K562 (cell line): ENCODE results near the gene AUNIP. TPM values are rescaled to one million over a fixed set of nuclear protein-coding genes. Genes with fewer than 3 reads are reported as not detected.

Source experiments
- ATAC-seq: fragments of 200-7000 bp; cut with Tn5 transposase; 3 replicates; pipeline ENCODE4 v1.9.1; 2020; ENCODE audit warnings: moderate library complexity
- BruUV-seq: library from RNA; stranded (reverse); fragments of 400-500 nt; replicated peaks from 2 replicates; lab custom pipeline; 2021; lab: Mats Ljungman, UMichigan
- CTCF ChIA-PET: fragments of 300-600 bp; formaldehyde crosslinking; extraction: SDS; loops from one replicate; lab custom pipeline; 2021; ENCODE audit warnings: low intra/inter-chr PET ratio; lab: Yijun Ruan, JAX
- POLR2A ChIA-PET: fragments of 300-600, 350-650 bp; sonication (Branson Sonifier 250); formaldehyde crosslinking; extraction: SDS; loops from one replicate; lab custom pipeline; 2021; ENCODE audit warnings: antibody characterized with exemption, inconsistent platforms; lab: Yijun Ruan, JAX
- DNase-seq, 4 experiments: peaks; one replicate each; pipeline versions ENCODE4 v3.0.0 to v3.0.0-alpha.2; 2011 to 2018; ENCODE audit warnings: low spot score in 3 of 4, mixed read lengths in 3 of 4; ENCODE audit errors: extremely low read depth in 1 of 4
- FAIRE-seq: peaks from 2 replicates; lab custom pipeline; 2011; peaks lifted over from hg19 to GRCh38; lab: Jason Lieb, UNC
- H2AFZ ChIP-seq: 2 replicates; pipeline ENCODE4 v1.6.0; 2011; ENCODE audit warnings: low read depth, low read length, control low read depth, inconsistent platforms
- H3K27ac ChIP-seq: fragments of 200-600 bp; 3 replicates; pipeline ENCODE4 v1.8.0; 2011; ENCODE audit warnings: low read depth, mild to moderate bottlenecking, control low read depth, inconsistent platforms, low read length, moderate library complexity, mixed read lengths; ENCODE audit errors: extremely low read depth
- H3K27me3 ChIP-seq, 2 experiments: fragments of 300-600 bp in 1 of 2; 2 replicates in 1 of 2; 3 replicates in 1 of 2; pipeline versions ENCODE4 v1.6.0 to v1.8.0; 2011; ENCODE audit warnings: inconsistent platforms in 2 of 2, low read length in 2 of 2, mild to moderate bottlenecking in 1 of 2, mixed read lengths in 1 of 2, moderate library complexity in 1 of 2; ENCODE audit not compliant: control insufficient read depth in 2 of 2, insufficient read depth in 2 of 2
- H3K36me3 ChIP-seq: fragments of 300-600 bp; 3 replicates; pipeline ENCODE4 v1.8.0; 2011; ENCODE audit warnings: mild to moderate bottlenecking, low read length, inconsistent platforms; ENCODE audit not compliant: control insufficient read depth, insufficient read depth
- H3K4me1 ChIP-seq, 2 experiments: fragments of 200-600 bp in 1 of 2; replicated peaks in 1 of 2; 2 replicates in 1 of 2; 3 replicates in 1 of 2; pipeline versions ENCODE4 v1.5.1 to v1.8.0; 2011; ENCODE audit warnings: inconsistent platforms in 2 of 2, low read length in 2 of 2, mild to moderate bottlenecking in 1 of 2, mixed read lengths in 1 of 2, moderate library complexity in 1 of 2; ENCODE audit not compliant: control insufficient read depth in 2 of 2, insufficient read depth in 2 of 2
- H3K4me2 ChIP-seq: 2 replicates; pipeline ENCODE4 v1.6.1; 2011; ENCODE audit warnings: low read length, control low read depth, inconsistent platforms, mixed read lengths; ENCODE audit not compliant: insufficient read depth
- H3K4me3 ChIP-seq: fragments of 200-600 bp; sonication (generic), shearing (Covaris generic); 2 replicates; pipeline ENCODE4 v1.5.1; 2016; ENCODE audit warnings: control low read depth, inconsistent platforms
- H3K79me2 ChIP-seq: fragments of 200-600 bp; 3 replicates; pipeline ENCODE4 v1.8.0; 2011; ENCODE audit warnings: low read length, inconsistent platforms; ENCODE audit not compliant: control insufficient read depth, insufficient read depth
- H3K9ac ChIP-seq, 2 experiments: 2 replicates each; pipeline versions ENCODE4 v1.6.0 to v1.6.1; 2011; ENCODE audit warnings: low read depth in 2 of 2, low read length in 2 of 2, control low read depth in 1 of 2, inconsistent platforms in 1 of 2, mild to moderate bottlenecking in 1 of 2, mixed read lengths in 1 of 2; ENCODE audit not compliant: insufficient read depth in 1 of 2
- H3K9me1 ChIP-seq: one replicate; pipeline ENCODE4 v1.6.0; 2011; ENCODE audit warnings: inconsistent platforms, mild to moderate bottlenecking, low read length, moderate library complexity; ENCODE audit not compliant: control insufficient read depth, insufficient read depth
- H3K9me3 ChIP-seq: replicated peaks from 2 replicates; pipeline ENCODE4 v1.5.1; 2011; ENCODE audit warnings: low read depth, low read length, inconsistent platforms; ENCODE audit not compliant: control insufficient read depth, insufficient read depth
- H4K20me1 ChIP-seq: replicated peaks from 2 replicates; pipeline ENCODE4 v1.6.1; 2011; ENCODE audit warnings: low read length, inconsistent platforms, mixed read lengths; ENCODE audit not compliant: control insufficient read depth, insufficient read depth
- ATF6 ChIP-seq: sonication (generic); formaldehyde crosslinking; IDR thresholded peaks from 2 replicates; pipeline ENCODE4 v1.4.0; 2020; ENCODE audit warnings: mild to moderate bottlenecking, missing genetic modification reagents
- CTBP1 ChIP-seq: fragments of 450-650 bp; IDR thresholded peaks from 2 replicates; pipeline ENCODE4 v1.6.1; 2016; ENCODE audit warnings: borderline replicate concordance
- GATA2 ChIP-seq: sonication (generic); formaldehyde crosslinking; IDR thresholded peaks from 2 replicates; pipeline ENCODE4 v1.4.0; 2020; ENCODE audit warnings: mild to moderate bottlenecking, missing genetic modification reagents
- MAFF ChIP-seq: IDR thresholded peaks from 2 replicates; pipeline ENCODE4 v1.6.1; 2012; ENCODE audit warnings: low read length, improper control_type of control experiment
- MAFG ChIP-seq: fragments of 450-650 bp; conservative IDR thresholded peaks from 2 replicates; pipeline ENCODE4 v1.6.1; 2016; ENCODE audit warnings: missing genetic modification characterization, missing compliant biosample characterization
- MEIS2 ChIP-seq: fragments of 450-650 bp; IDR thresholded peaks from 2 replicates; pipeline ENCODE4 v1.6.1; 2014; ENCODE audit warnings: mild to moderate bottlenecking; ENCODE audit not compliant: partially characterized antibody
- MTA3 ChIP-seq: fragments of 450-650 bp; formaldehyde crosslinking; IDR thresholded peaks from 2 replicates; pipeline ENCODE4 v1.6.1; 2017; ENCODE audit warnings: mild to moderate bottlenecking, borderline replicate concordance
- NRF1 ChIP-seq, 2 experiments: fragments of 450-650 bp; IDR thresholded peaks in 1 of 2; conservative IDR thresholded peaks in 1 of 2; 2 replicates each; pipeline ENCODE4 v1.6.1; 2014; ENCODE audit warnings: mild to moderate bottlenecking in 2 of 2
- PKNOX1 ChIP-seq: fragments of 450-650 bp; IDR thresholded peaks from 2 replicates; pipeline ENCODE4 v1.6.1; 2016
- SETDB1 ChIP-seq: IDR thresholded peaks from one replicate; pipeline ENCODE4 v1.6.1; 2012; ENCODE audit warnings: low read length, control low read depth, inconsistent platforms
- THRA ChIP-seq: fragments of 450-650 bp; IDR thresholded peaks from 2 replicates; pipeline ENCODE4 v1.6.1; 2017; ENCODE audit warnings: mild to moderate bottlenecking, moderate library complexity
- ZNF316 ChIP-seq: fragments of 450-650 bp; IDR thresholded peaks from 2 replicates; pipeline ENCODE4 v1.6.1; 2016
- WGBS: fragments of 100-300 bp; shearing (Covaris generic); methylation state at CpG from one replicate; pipeline ENCODE4 v1.1.6; 2016; ENCODE audit warnings: low coverage, mixed read lengths; ENCODE audit not compliant: insufficient coverage; ENCODE audit errors: missing lambda C conversion rate; 5-methylcytosine and 5-hydroxymethylcytosine counted together
- in situ Hi-C: fragments of 300-500 bp; cut with MboI; formaldehyde crosslinking; loops from 4 replicates; pipeline ENCODE4 v1.15.0; 2018; ENCODE audit warnings: inconsistent platforms, mixed read lengths
- intact Hi-C: fragments of 100-400 bp; cut with micrococcal nuclease; formaldehyde crosslinking; loops from 2 replicates; pipeline ENCODE4 v1.14.2; 2022
- polyA plus RNA-seq, 8 experiments: library from polyadenylated mRNA; depleted of rRNA in 4 of 8; stranded (reverse) in 5 of 8; unstranded in 3 of 8; fragments of >200 nt; fragmentation: Nextera tagmentation in 2 of 8; fragmentation: Illumina TruSeq in 1 of 8; extraction: Ambion mirVana in 2 of 8; extraction: Trizol in 1 of 8; gene quantifications; 2 replicates each; pipeline versions ENCODE4 v1.2.1 to v1.2.3, GENCODE V29; 2011 to 2014; ENCODE audit warnings: inconsistent platforms in 1 of 8, missing spikeins in 1 of 8
- total RNA-seq, 7 experiments: library from RNA; depleted of rRNA in 6 of 7; stranded (reverse); fragments of >200 nt in 6 of 7; fragmentation: Illumina TruSeq in 2 of 7; extraction: Trizol in 2 of 7; gene quantifications; 2 replicates each; pipeline versions ENCODE4 v1.2.1 to v1.2.3, GENCODE V29; 2011 to 2021; ENCODE audit warnings: low replicate concordance in 1 of 7

The AUNIP gene
- total and polyA plus RNA-seq, 9 of the 15 experiments (the other 6 are each of a cell fraction or from before 2014, with no cell fraction given), result 12.1 to 53.8 (median 47.1) TPM

- Histone ChIP-seq H2AFZ (no peak overlapping the region), H3K9me1 (no peaks in the 10 kb centered on the region), H3K4me3 (no peak overlapping the region), H3K27me3 (no peaks in the 10 kb centered on the region), H3K9ac (no peak overlapping the region), H3K36me3 (no peaks in the 10 kb centered on the region), H3K4me1 (peaks cover 17 to 29% of the 10 kb centered on the region in 2 experiments; a peak in 4 of 5 replicates), H3K4me2 (no peak overlapping the region), H3K9me3 (no peaks in the 10 kb centered on the region), H4K20me1 (no peaks in the 10 kb centered on the region), H3K79me2 (no peaks in the 10 kb centered on the region), H3K27ac (no peak overlapping the region)
- WGBS, result 25% methylated on average over 1 of the region's 1 CpG
- DNase-seq, result no peak
- in situ Hi-C loops (no loop called here), intact Hi-C loops (no loop called here)
- no TSS peak for BruUV-seq
- ChIA-PET CTCF (no interaction called here), POLR2A (interaction anchor here (0.8 to 1.3 kb wide), 5 partner anchors 18 to 1052 kb away, joined by 3 to 5 read pairs (median 3); no protein-coding TSS in a partner anchor)
- ATAC-seq, result no peak
- TF ChIP-seq MAFG (tag) (peak; percentile 67), ZNF316 (peak; percentile 87), THRA (no peak), MAFF (peak; percentile 39)
- FAIRE-seq, result no peak
Observed at GRCh38 chr1:25803368-25803767, 55.9 kb downstream of the AUNIP start.

- no peak overlapping the region for H3K4me3 ChIP-seq
- no peaks in the 10 kb centered on the region for H3K9me3 ChIP-seq
- H3K27ac ChIP-seq, result no peak overlapping the region
- ChIA-PET CTCF (no interaction called here), POLR2A (interaction anchor here (0.9 to 1.3 kb wide), 5 partner anchors 10 to 255 kb away, joined by 3 to 6 read pairs (median 3); no protein-coding TSS in a partner anchor)
- intact Hi-C loops (no loop called here), in situ Hi-C loops (no loop called here)
- H3K36me3 ChIP-seq, result no peaks in the 10 kb centered on the region
- FAIRE-seq (peak; percentile 80), DNase-seq (peak in 1 of 4 experiments; percentile 39), ATAC-seq (no peak)
- no peak overlapping the region for H3K9ac ChIP-seq
- H3K27me3 ChIP-seq, result no peaks in the 10 kb centered on the region
- H3K4me2 ChIP-seq, result 0 out of 2 replicates have a peak overlapping the region, but pooled peaks have one; percentile 17
- no TSS peak for BruUV-seq
- H3K4me1 ChIP-seq, result peaks cover 17 to 25% of the 10 kb centered on the region in 2 experiments; a peak in 4 of 5 replicates
- no peaks in the 10 kb centered on the region for H3K9me1 ChIP-seq
- H4K20me1 ChIP-seq, result no peaks in the 10 kb centered on the region
- no peaks in the 10 kb centered on the region for H3K79me2 ChIP-seq
- 14% methylated on average over 6 of the region's 6 CpGs for WGBS
- H2AFZ ChIP-seq, result no peak overlapping the region
- TF ChIP-seq SETDB1, result no peak
- no peak for TF ChIP-seq ATF6 (CRISPR knock-in tag)
- peak; percentile 90 for TF ChIP-seq GATA2 (CRISPR knock-in tag)
- TF ChIP-seq CTBP1, result peak; percentile 40; the same call in 1 of the 2 replicates
- peak; percentile 89 for TF ChIP-seq PKNOX1
- 0 out of 2 replicates have a peak, but pooled peaks have one; percentile 46 for TF ChIP-seq MTA3
- peak; percentile 57 to 65 for TF ChIP-seq NRF1 (conservative IDR thresholded peaks at IDR 0.05 in 1 of 2, IDR thresholded peaks at IDR 0.05 in 1 of 2)
- TF ChIP-seq MEIS2, result peak; percentile 34
Observed at GRCh38 chr1:25802915-25803314, 56.3 kb downstream of the AUNIP start.
